IMR-90 (cell line): Measurements from ENCODE around the gene ADAP1. TPM values are rescaled to one million over a fixed set of nuclear protein-coding genes. Genes with fewer than 3 reads are reported as not detected.
A peak's percentile ranks its signal among the peaks of the same experiment; 100 is the strongest.

ENCODE experiments used
- ATAC-seq: fragments of 200-7000 bp; cut with Tn5 transposase; 2 replicates; pipeline ENCODE4 v1.9.1; 2020; ENCODE audit warnings: low read depth, mild to moderate bottlenecking, moderate library complexity
- BruUV-seq: library from RNA; stranded (reverse); fragments of 400-500 nt; replicated peaks from 2 replicates; lab custom pipeline; 2021; lab: Mats Ljungman, UMichigan
- CTCF ChIA-PET: fragments of 300-600 bp; formaldehyde crosslinking; extraction: SDS; loops from one replicate; lab custom pipeline; 2021; ENCODE audit warnings: antibody characterized with exemption; lab: Yijun Ruan, JAX
- POLR2A ChIA-PET: fragments of 300-600 bp; sonication (Branson Sonifier 250); formaldehyde crosslinking; loops from one replicate; lab custom pipeline; 2022; ENCODE audit warnings: antibody characterized with exemption; ENCODE audit not compliant: unreplicated experiment; lab: Charles Lee
- DNase-seq: peaks from one replicate; pipeline ENCODE4 v3.0.0; 2013
- H2AFZ ChIP-seq: replicated peaks from 2 replicates; pipeline ENCODE3; 2013; ENCODE audit warnings: low read length, mild to moderate bottlenecking; ENCODE audit not compliant: poor library complexity
- H2AK5ac ChIP-seq: 2 replicates; pipeline ENCODE4 v1.6.1; 2013; ENCODE audit warnings: low read depth, low read length, inconsistent platforms
- H2AK9ac ChIP-seq: replicated peaks from 2 replicates; pipeline ENCODE3; 2013; ENCODE audit warnings: mild to moderate bottlenecking, low read depth, low read length, moderate library complexity; ENCODE audit not compliant: poor library complexity
- H2BK120ac ChIP-seq: 2 replicates; pipeline ENCODE4 v1.6.1; 2013; ENCODE audit warnings: low read depth, low read length, inconsistent platforms
- H2BK15ac ChIP-seq: 3 replicates; pipeline ENCODE4 v1.6.1; 2013; ENCODE audit warnings: low read depth, low read length, inconsistent platforms
- H2BK20ac ChIP-seq: 2 replicates; pipeline ENCODE4 v1.6.1; 2013; ENCODE audit warnings: low read depth, mild to moderate bottlenecking, inconsistent platforms, low read length, moderate library complexity
- H2BK5ac ChIP-seq: 2 replicates; pipeline ENCODE4 v1.6.1; 2013; ENCODE audit warnings: mild to moderate bottlenecking, low read depth, low read length, inconsistent platforms; ENCODE audit not compliant: poor library complexity, severe bottlenecking
- H3K14ac ChIP-seq: replicated peaks from 2 replicates; pipeline ENCODE4 v1.6.1; 2013; ENCODE audit warnings: low read depth, low read length, inconsistent platforms
- H3K18ac ChIP-seq: 2 replicates; pipeline ENCODE4 v1.6.1; 2013; ENCODE audit warnings: low read depth, low read length, control low read depth
- H3K23ac ChIP-seq: 2 replicates; pipeline ENCODE4 v1.6.1; 2013; ENCODE audit warnings: low read depth, low read length, inconsistent platforms
- H3K27ac ChIP-seq: 2 replicates; pipeline ENCODE4 v1.5.1; 2013; ENCODE audit warnings: mild to moderate bottlenecking, control low read depth, low read length; ENCODE audit not compliant: insufficient read depth
- H3K27me3 ChIP-seq: 2 replicates; pipeline ENCODE4 v1.6.1; 2013; ENCODE audit warnings: low read length; ENCODE audit not compliant: control insufficient read depth, insufficient read depth
- H3K36me3 ChIP-seq: 2 replicates; pipeline ENCODE4 v1.6.1; 2013; ENCODE audit warnings: low read length, mixed read lengths; ENCODE audit not compliant: control insufficient read depth, insufficient read depth
- H3K4ac ChIP-seq: 2 replicates; pipeline ENCODE4 v1.6.1; 2013; ENCODE audit warnings: low read depth, low read length, inconsistent platforms
- H3K4me1 ChIP-seq: 2 replicates; pipeline ENCODE4 v1.6.1; 2013; ENCODE audit warnings: low read length, mixed read lengths; ENCODE audit not compliant: control insufficient read depth, insufficient read depth
- H3K4me2 ChIP-seq: 2 replicates; pipeline ENCODE4 v1.6.1; 2013; ENCODE audit warnings: low read depth, mild to moderate bottlenecking, control low read depth, low read length, moderate library complexity
- H3K4me3 ChIP-seq: 2 replicates; pipeline ENCODE4 v1.5.1; 2013; ENCODE audit warnings: low read depth, mild to moderate bottlenecking, control low read depth, low read length, moderate library complexity; ENCODE audit not compliant: insufficient read depth
- H3K56ac ChIP-seq: 2 replicates; pipeline ENCODE4 v1.6.1; 2013; ENCODE audit warnings: low read length, inconsistent platforms; ENCODE audit not compliant: insufficient read depth; ENCODE audit errors: extremely low read depth
- H3K79me1 ChIP-seq, 2 experiments: 2 replicates each; pipeline ENCODE4 v1.6.1; 2013; ENCODE audit warnings: low read length in 2 of 2, inconsistent platforms in 1 of 2, low read depth in 1 of 2
- H3K9ac ChIP-seq: 2 replicates; pipeline ENCODE4 v1.6.1; 2013; ENCODE audit warnings: low read depth, low read length, control low read depth
- H3K9me1 ChIP-seq: 2 replicates; pipeline ENCODE4 v1.6.1; 2013; ENCODE audit warnings: low read length, inconsistent platforms; ENCODE audit not compliant: insufficient read depth
- H3K9me3 ChIP-seq: 2 replicates; pipeline ENCODE4 v1.6.1; 2013; ENCODE audit warnings: low read length; ENCODE audit not compliant: control insufficient read depth, insufficient read depth
- H4K20me1 ChIP-seq: 2 replicates; pipeline ENCODE4 v1.6.1; 2013; ENCODE audit warnings: low read length, inconsistent platforms; ENCODE audit not compliant: insufficient read depth
- H4K5ac ChIP-seq: 2 replicates; pipeline ENCODE4 v1.6.1; 2013; ENCODE audit warnings: mild to moderate bottlenecking, low read depth, low read length, control low read depth
- H4K8ac ChIP-seq, 2 experiments: 2 replicates each; pipeline ENCODE4 v1.6.1; 2013; ENCODE audit warnings: low read depth in 2 of 2, low read length in 2 of 2, control low read depth in 1 of 2, inconsistent platforms in 1 of 2
- H4K91ac ChIP-seq: 2 replicates; pipeline ENCODE4 v1.6.1; 2013; ENCODE audit warnings: low read depth, low read length, inconsistent platforms; ENCODE audit not compliant: insufficient read depth
- BHLHE40 ChIP-seq: fragments of 150-350 bp; IDR thresholded peaks from 2 replicates; pipeline ENCODE4 v1.6.1; 2016; ENCODE audit warnings: mild to moderate bottlenecking, low read depth, low read length
- CEBPB ChIP-seq: IDR thresholded peaks from 2 replicates; pipeline ENCODE4 v1.6.1; 2012; ENCODE audit warnings: low read depth, low read length, improper control_type of control experiment
- WGBS, 2 experiments: methylation state at CpG; one replicate each; pipeline versions ENCODE4 v1.1.5 to v1.1.7; 2013; ENCODE audit warnings: missing lambda C conversion rate in 2 of 2; ENCODE audit not compliant: insufficient read length in 1 of 2; ENCODE audit errors: extremely low coverage in 2 of 2; 5-methylcytosine and 5-hydroxymethylcytosine counted together
- dilution Hi-C: fragments of 300-500 bp; cut with HindIII; formaldehyde crosslinking; loops from one replicate; pipeline ENCODE4 v1.14.3; 2018; ENCODE audit warnings: low sequenced_read_pairs; ENCODE audit not compliant: unreplicated experiment
- in situ Hi-C: fragments of 300-500 bp; cut with MboI; formaldehyde crosslinking; loops from 3 replicates; pipeline ENCODE4 v1.14.3; 2019; ENCODE audit warnings: low sequenced_read_pairs, inconsistent platforms, mixed read lengths
- intact Hi-C: fragments of 100-400 bp; cut with micrococcal nuclease; formaldehyde crosslinking; loops from 2 replicates; pipeline ENCODE4 v1.10.0; 2022
- polyA plus RNA-seq, 3 experiments: library from polyadenylated mRNA; depleted of rRNA; stranded (reverse); fragments of >200 nt; gene quantifications; 2 replicates each; pipeline ENCODE4 v1.2.3, GENCODE V29; 2012; ENCODE audit warnings: low replicate concordance in 1 of 3
- total RNA-seq: library from RNA; depleted of rRNA; stranded (reverse); fragments of >200 nt; gene quantifications from 2 replicates; pipeline ENCODE4 v1.2.3, GENCODE V29; 2012

Gene ADAP1
- total and polyA plus RNA-seq, 2 of the 4 experiments (the other 2 are of a cell fraction): 1.4 to 2.0 TPM

DNA sequence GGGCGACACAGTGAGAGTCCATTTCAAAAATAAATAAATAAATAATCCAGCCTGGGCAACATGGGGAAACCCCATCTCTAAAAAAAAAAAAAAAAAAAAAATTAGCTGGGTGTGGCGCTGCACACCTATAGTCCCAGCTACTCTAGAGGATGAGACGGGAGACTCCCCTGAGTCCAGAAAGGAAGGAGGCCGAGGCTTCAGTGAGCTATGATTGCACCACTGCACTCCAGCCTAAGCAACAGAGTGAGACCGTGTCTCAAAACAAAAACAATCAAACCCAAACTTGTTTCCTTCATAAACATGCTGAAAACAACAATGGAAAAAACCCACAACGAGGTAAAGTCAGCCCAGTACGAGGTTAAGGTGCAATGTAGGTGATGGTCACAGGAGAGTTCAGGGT lies 19.7 kb upstream of the ADAP1 start:
- ATAC-seq: no peak
- Histone ChIP-seq H3K27ac (no peak overlapping the region), H4K91ac (no peak overlapping the region), H3K36me3 (peaks cover 19% of the 10 kb centered on the region), H3K18ac (no peak overlapping the region), H3K9me1 (no peaks in the 10 kb centered on the region; the same call in 1 of the 2 replicates), H2BK20ac (no peak overlapping the region), H2AK5ac (no peak overlapping the region), H4K8ac (no peak overlapping the region), H2BK15ac (no peak overlapping the region), H3K4me3 (peak overlapping the region; percentile 89), H3K4me1 (peaks cover 4% of the 10 kb centered on the region), H4K20me1 (peaks cover 48% of the 10 kb centered on the region), H3K9ac (peak overlapping the region; percentile 80; the same call in 1 of the 2 replicates), H3K4me2 (peak overlapping the region; percentile 70), H3K4ac (no peak overlapping the region), H3K23ac (peak overlapping the region; percentile 8; the same call in 1 of the 2 replicates), H2BK5ac (no peak overlapping the region), H3K79me1 (peaks cover 23 to 50% of the 10 kb centered on the region in 2 experiments), H4K5ac (no peak overlapping the region), H3K9me3 (no peaks in the 10 kb centered on the region), H3K14ac (0 out of 2 replicates have a peak overlapping the region, but pooled peaks have one; percentile 1), H3K27me3 (no peaks in the 10 kb centered on the region), H2BK120ac (no peak overlapping the region), H2AK9ac (no peak overlapping the region), H3K56ac (no peak overlapping the region), H2AFZ (no peak overlapping the region)
- intact Hi-C loops (no loop called here), dilution Hi-C loops (no loop called here), in situ Hi-C loops (no loop called here)
- no CpG with 5 or more reads among the region's 7 CpGs for WGBS, 2 experiments
- TF ChIP-seq CEBPB: peak; percentile 61; the same call in 1 of the 2 replicates
- no peak for TF ChIP-seq BHLHE40
- ChIA-PET POLR2A (interaction anchor here (1.0 kb wide), 1 partner anchor 84 kb away, joined by 3 read pairs; no protein-coding TSS in a partner anchor), CTCF (interaction anchor here (0.6 to 3.6 kb wide), 2 partner anchors 19 to 197 kb away, joined by 3 to 11 read pairs; no protein-coding TSS in a partner anchor)
- BruUV-seq: no TSS peak
- DNase-seq: no peak
